DOHH2 (cell line): ENCODE results near the gene OLIG2.

ENCODE experiments used
- H3F3A ChIP-seq: fragments of 200-600 bp; sonication (generic), shearing (Covaris generic); 2 replicates; pipeline ENCODE4 v1.6.0; 2016; ENCODE audit warnings: antibody characterized with exemption, mild to moderate bottlenecking; ENCODE audit not compliant: control insufficient read depth, insufficient read depth
- H3K27ac ChIP-seq: fragments of 200-600 bp; sonication (generic); 2 replicates; pipeline ENCODE4 v1.5.1; 2014; ENCODE audit warnings: low read depth, mild to moderate bottlenecking, low read length, moderate library complexity
- H3K27me3 ChIP-seq: fragments of 200-600 bp; sonication (generic); 2 replicates; pipeline ENCODE4 v1.6.1; 2014; ENCODE audit warnings: mild to moderate bottlenecking, low read length, mixed read lengths; ENCODE audit not compliant: control insufficient read depth
- H3K36me3 ChIP-seq: fragments of 200-600 bp; sonication (generic); 2 replicates; pipeline ENCODE4 v1.6.1; 2014; ENCODE audit warnings: mild to moderate bottlenecking, low read length, moderate library complexity, mixed read lengths; ENCODE audit not compliant: control insufficient read depth
- H3K4me1 ChIP-seq: fragments of 200-600 bp; sonication (generic); 2 replicates; pipeline ENCODE4 v1.6.1; 2014; ENCODE audit warnings: mild to moderate bottlenecking, low read length, mixed read lengths; ENCODE audit not compliant: control insufficient read depth
- H3K4me2 ChIP-seq: fragments of 200-600 bp; sonication (generic); 2 replicates; pipeline ENCODE4 v1.6.0; 2014; ENCODE audit warnings: mild to moderate bottlenecking, low read length, moderate library complexity
- H3K4me3 ChIP-seq: fragments of 200-600 bp; sonication (generic); 2 replicates; pipeline ENCODE4 v1.5.1; 2014; ENCODE audit warnings: mild to moderate bottlenecking, low read length, mixed read lengths
- H3K79me2 ChIP-seq: fragments of 200-600 bp; sonication (generic); 2 replicates; pipeline ENCODE4 v1.6.1; 2014; ENCODE audit warnings: mild to moderate bottlenecking, low read length, mixed read lengths; ENCODE audit not compliant: control insufficient read depth
- H3K9me2 ChIP-seq: fragments of 200-600 bp; sonication (generic); replicated peaks from 2 replicates; pipeline ENCODE4 v1.6.1; 2014; ENCODE audit warnings: mild to moderate bottlenecking, low read length, mixed read lengths; ENCODE audit not compliant: control insufficient read depth
- H3K9me3 ChIP-seq: fragments of 200-600 bp; sonication (generic); 2 replicates; pipeline ENCODE4 v1.6.1; 2014; ENCODE audit warnings: antibody characterized with exemption, low read length, mixed read lengths; ENCODE audit not compliant: control insufficient read depth, insufficient read depth
- H4K20me1 ChIP-seq: fragments of 200-600 bp; sonication (generic); 2 replicates; pipeline ENCODE4 v1.6.0; 2014; ENCODE audit warnings: low read depth, mild to moderate bottlenecking, antibody characterized with exemption, low read length, moderate library complexity; ENCODE audit not compliant: control insufficient read depth, insufficient read depth
- CTCF ChIP-seq: fragments of 200-600 bp; sonication (generic); IDR thresholded peaks from one replicate; pipeline ENCODE4 v1.5.1; 2014; ENCODE audit warnings: antibody characterized with exemption, mild to moderate bottlenecking, low read depth, low read length; ENCODE audit not compliant: poor library complexity, severe bottlenecking
- EZH2phosphoT487 ChIP-seq: fragments of 200-600 bp; sonication (generic); IDR thresholded peaks from 2 replicates; pipeline ENCODE4 v1.6.1; 2017; ENCODE audit warnings: borderline replicate concordance, mild to moderate bottlenecking, antibody characterized with exemption, low read length, moderate library complexity, mixed read lengths

Gene OLIG2

GRCh38 chr21:33007747-33008146 is 18.0 kb upstream of the OLIG2 start:
- Histone ChIP-seq H3K79me2 (no peaks in the 10 kb centered on the region), H3F3A (no peaks in the 10 kb centered on the region), H3K27ac (no peak overlapping the region), H3K4me2 (no peak overlapping the region), H3K9me3 (no peaks in the 10 kb centered on the region), H3K27me3 (peaks cover 5% of the 10 kb centered on the region; the same call in 1 of the 2 replicates), H3K36me3 (no peaks in the 10 kb centered on the region), H4K20me1 (no peaks in the 10 kb centered on the region), H3K9me2 (no peaks in the 10 kb centered on the region), H3K4me3 (no peak overlapping the region), H3K4me1 (no peaks in the 10 kb centered on the region)
- TF ChIP-seq EZH2phosphoT487 (no peak), CTCF (no peak)

- Histone ChIP-seq H3K4me1 (no peaks in the 10 kb centered on the region), H3K79me2 (no peaks in the 10 kb centered on the region), H3K9me2 (no peaks in the 10 kb centered on the region), H3K27ac (no peak overlapping the region), H3K27me3 (peaks cover 5% of the 10 kb centered on the region; the same call in 1 of the 2 replicates), H3K36me3 (no peaks in the 10 kb centered on the region), H4K20me1 (no peaks in the 10 kb centered on the region), H3K4me3 (no peak overlapping the region), H3F3A (no peaks in the 10 kb centered on the region), H3K9me3 (no peaks in the 10 kb centered on the region), H3K4me2 (no peak overlapping the region)
- TF ChIP-seq CTCF: no peak
Measured at GRCh38 chr21:33008333-33009051, 17.2 kb upstream of the OLIG2 start.

DNA sequence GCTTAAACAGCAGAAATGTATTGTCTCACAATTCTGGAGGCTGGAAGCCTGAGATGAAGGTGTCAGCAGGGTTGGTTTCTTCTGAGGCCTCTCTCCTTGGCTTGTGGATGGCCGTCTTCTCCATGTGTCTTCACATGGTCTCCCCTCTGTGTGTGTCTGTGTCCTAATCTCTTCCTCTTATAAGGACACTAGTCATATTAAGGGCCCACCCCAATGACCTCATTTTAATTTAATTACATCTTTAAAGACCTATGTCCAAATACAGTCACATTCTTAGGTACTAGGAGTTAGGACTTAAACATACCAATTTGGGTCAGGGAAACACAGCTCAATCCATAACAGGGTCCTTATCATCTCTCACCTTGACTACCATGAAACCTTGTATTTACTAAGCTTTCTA is 14.8 kb upstream of the OLIG2 start:
- Histone ChIP-seq H3K27ac (no peak overlapping the region), H3K4me1 (no peaks in the 10 kb centered on the region), H3K4me3 (no peak overlapping the region), H4K20me1 (no peaks in the 10 kb centered on the region), H3K9me2 (no peaks in the 10 kb centered on the region), H3K4me2 (no peak overlapping the region), H3K79me2 (no peaks in the 10 kb centered on the region), H3K9me3 (no peaks in the 10 kb centered on the region), H3F3A (no peaks in the 10 kb centered on the region), H3K36me3 (no peaks in the 10 kb centered on the region), H3K27me3 (peaks cover 5% of the 10 kb centered on the region; the same call in 1 of the 2 replicates)
- TF ChIP-seq CTCF (no peak), EZH2phosphoT487 (no peak)
